Peyer's patch (tissue), 4 donors: Measurements from ENCODE around the gene CCDC122. TPM values are rescaled to one million over a fixed set of nuclear protein-coding genes. Genes with fewer than 3 reads are reported as not detected.
A peak's percentile ranks its signal among the peaks of the same experiment; 100 is the strongest.

Experiments used
- DNase-seq, 3 donors: peaks; one replicate each; pipeline ENCODE4 v3.0.0-alpha.2; 2017 to 2019
- H3K27ac ChIP-seq, 4 donors: fragments of 200-600 bp; sonication (generic); one replicate each; pipeline ENCODE4 v1.5.1; 2016 to 2019
- H3K27me3 ChIP-seq, 2 donors: fragments of 200-600 bp; sonication (generic); one replicate each; pipeline ENCODE4 v1.5.1; 2019
- H3K36me3 ChIP-seq, 3 donors: fragments of 200-600 bp; sonication (generic); one replicate each; pipeline ENCODE4 v1.5.1; 2016 to 2019
- H3K4me1 ChIP-seq, 4 donors: fragments of 200-600 bp; sonication (generic); one replicate each; pipeline ENCODE4 v1.5.1; 2016 to 2019
- H3K4me3 ChIP-seq, 4 donors: fragments of 200-600 bp; sonication (generic); 1 replicate in 3 of 4; 2 replicates in 1 of 4; pipeline ENCODE4 v1.5.1; 2016 to 2019; ENCODE audit warnings: mild to moderate bottlenecking in 1 of 4
- H3K9me3 ChIP-seq, 4 donors: fragments of 200-600 bp; sonication (generic); one replicate each; pipeline ENCODE4 v1.5.1; 2016 to 2019; ENCODE audit warnings: mild to moderate bottlenecking in 1 of 4
- CTCF ChIP-seq, 6 experiments: fragments of 450-650 bp in 4 of 6; fragments of 200-600 bp in 2 of 6; sonication (generic) in 1 of 6; IDR thresholded peaks; one replicate each; pipeline ENCODE4 v1.5.1; 2017 to 2019; ENCODE audit warnings: antibody characterized with exemption in 6 of 6, mild to moderate bottlenecking in 3 of 6, moderate library complexity in 1 of 6
- POLR2A ChIP-seq, 2 donors: fragments of 450-650 bp; IDR thresholded peaks; one replicate each; pipeline ENCODE4 v1.5.1; 2017; ENCODE audit warnings: antibody characterized with exemption in 2 of 2, mild to moderate bottlenecking in 2 of 2, moderate library complexity in 2 of 2
- total RNA-seq, 4 donors: library from RNA; depleted of rRNA; stranded (reverse); fragments of >200 nt; gene quantifications; one replicate each; pipeline ENCODE4 v1.1.0, GENCODE V29; 2016

The CCDC122 gene
- total RNA-seq, 4 donors from 2014 or later: 2.5 to 6.7 (median 4.4) TPM

DNA sequence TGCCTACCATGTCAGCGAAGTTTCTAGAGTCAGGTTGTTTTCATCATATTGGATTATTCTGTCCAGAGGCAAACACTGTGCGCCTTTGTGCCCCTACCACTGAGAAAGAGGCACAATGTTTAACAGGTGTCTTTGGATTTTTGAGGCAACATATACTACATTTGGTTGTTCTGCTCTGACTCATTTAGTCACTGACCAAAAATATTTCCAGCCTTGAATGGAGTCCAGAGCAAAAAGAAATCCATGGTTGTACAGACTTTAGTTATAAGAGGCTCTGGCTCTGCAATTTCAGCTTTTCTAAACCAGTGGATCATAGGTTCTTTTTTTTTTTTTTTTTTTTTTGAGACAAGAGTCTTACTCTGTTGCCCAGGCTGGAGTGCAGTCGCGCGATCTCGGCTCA, 35.9 kb upstream of the CCDC122 start:
- Histone ChIP-seq H3K4me1 (no peaks in the 10 kb centered on the region), H3K9me3 (no peaks in the 10 kb centered on the region), H3K27ac (no peak overlapping the region), H3K36me3 (no peaks in the 10 kb centered on the region), H3K4me3 (no peak overlapping the region), H3K27me3 (no peaks in the 10 kb centered on the region)
- TF ChIP-seq CTCF (IDR thresholded peaks at IDR 0.05) (no peak), POLR2A (IDR thresholded peaks at IDR 0.05) (no peak)
- DNase-seq: no peak

DNA sequence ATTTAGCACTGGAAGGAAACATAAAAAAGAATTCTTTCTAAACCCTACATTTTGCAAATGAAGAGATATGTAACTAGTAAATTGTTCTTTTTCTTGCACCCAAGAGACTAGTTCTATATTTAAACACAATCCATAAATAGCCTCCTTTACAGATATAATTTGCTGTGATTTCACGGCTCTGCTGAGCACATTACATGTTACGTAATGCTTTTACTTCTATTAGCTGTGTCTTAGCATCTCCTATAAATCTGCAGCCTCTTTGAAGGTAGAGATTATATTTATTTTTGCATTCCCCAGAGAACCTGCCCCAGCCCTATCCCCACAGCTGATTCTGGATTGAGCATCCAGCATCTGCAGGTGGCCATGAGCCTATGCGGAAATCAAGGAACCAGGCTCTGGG, 32.3 kb upstream of the CCDC122 start:
- TF ChIP-seq POLR2A (IDR thresholded peaks at IDR 0.05) (no peak), CTCF (IDR thresholded peaks at IDR 0.05) (no peak)
- Histone ChIP-seq H3K4me3 (no peak overlapping the region), H3K27ac (no peak overlapping the region), H3K27me3 (no peaks in the 10 kb centered on the region), H3K36me3 (no peaks in the 10 kb centered on the region), H3K9me3 (no peaks in the 10 kb centered on the region), H3K4me1 (no peaks in the 10 kb centered on the region)
- DNase-seq: no peak

- TF ChIP-seq CTCF (IDR thresholded peaks at IDR 0.05): no peak
- TF ChIP-seq POLR2A (IDR thresholded peaks at IDR 0.05): no peak
Observed at GRCh38 chr13:43911278-43911677, 31.7 kb upstream of the CCDC122 start.

DNA sequence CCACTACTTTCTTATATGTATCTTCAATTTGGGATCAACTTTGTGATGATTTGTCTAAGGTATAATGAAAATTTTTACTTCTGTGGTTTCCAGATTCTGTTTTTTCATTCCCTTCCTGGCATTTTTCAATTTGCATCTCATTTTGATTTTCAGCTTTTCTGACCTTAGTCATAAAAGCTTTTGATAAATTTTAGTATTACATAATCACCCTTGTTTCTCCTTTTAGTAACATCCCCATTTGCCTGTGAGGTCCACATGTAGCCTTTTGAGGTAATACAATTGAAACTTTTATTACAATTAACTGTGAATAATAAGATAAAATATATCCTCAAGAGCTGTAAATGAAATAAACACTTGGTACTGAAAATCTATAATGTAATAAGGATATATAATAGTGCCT, 31.3 kb upstream of the CCDC122 start:
- Histone ChIP-seq H3K4me3 (no peak overlapping the region), H3K27me3 (no peaks in the 10 kb centered on the region), H3K9me3 (no peaks in the 10 kb centered on the region), H3K36me3 (no peaks in the 10 kb centered on the region), H3K4me1 (no peaks in the 10 kb centered on the region), H3K27ac (no peak overlapping the region)
- no peak for DNase-seq
- TF ChIP-seq POLR2A (IDR thresholded peaks at IDR 0.05) (no peak), CTCF (IDR thresholded peaks at IDR 0.05) (no peak)

More at GRCh38 chr13:43911278-43911677, 31.7 kb upstream of the CCDC122 start:
- Histone ChIP-seq H3K9me3 (no peaks in the 10 kb centered on the region), H3K4me1 (no peaks in the 10 kb centered on the region), H3K4me3 (no peak overlapping the region), H3K27me3 (no peaks in the 10 kb centered on the region), H3K27ac (no peak overlapping the region), H3K36me3 (no peaks in the 10 kb centered on the region)
- DNase-seq: no peak

- H3K27ac ChIP-seq: no peak overlapping the region
- no peaks in the 10 kb centered on the region for H3K9me3 ChIP-seq
- no peak for DNase-seq
- no peaks in the 10 kb centered on the region for H3K4me1 ChIP-seq
- TF ChIP-seq CTCF (IDR thresholded peaks at IDR 0.05) (peak in 5 of 6 experiments; percentile 56 to 73 (median 69)), POLR2A (IDR thresholded peaks at IDR 0.05) (no peak)
- H3K4me3 ChIP-seq: no peak overlapping the region
- no peaks in the 10 kb centered on the region for H3K27me3 ChIP-seq
- H3K36me3 ChIP-seq: no peaks in the 10 kb centered on the region
Observed at GRCh38 chr13:43908156-43909126, 28.9 kb upstream of the CCDC122 start.
